Stimulated activated naive CD8-positive, alpha-beta T cell treated with anti-CD3 and anti-CD28 coated beads, Interleukin-15, Interleukin-2, amounts not matched to agents 100 ng/mL and 50 ng/mL, for 24 hours (primary cell): ENCODE results near the gene KRT15.

ENCODE experiments used
- H3K27ac Mint-ChIP-seq: one replicate; pipeline ENCODE4 v1.8.0; 2021; ENCODE audit warnings: mild to moderate bottlenecking, mixed read lengths
- H3K27me3 Mint-ChIP-seq: one replicate; pipeline ENCODE4 v1.8.0; 2021; ENCODE audit warnings: mixed read lengths
- H3K36me3 Mint-ChIP-seq: one replicate; pipeline ENCODE4 v1.8.0; 2021; ENCODE audit warnings: low read depth, mixed read lengths
- H3K4me1 Mint-ChIP-seq: one replicate; pipeline ENCODE4 v1.8.0; 2021; ENCODE audit warnings: low read depth, mixed read lengths
- H3K4me3 Mint-ChIP-seq: one replicate; pipeline ENCODE4 v1.8.0; 2021; ENCODE audit warnings: mild to moderate bottlenecking, mixed read lengths
- H3K9me3 Mint-ChIP-seq: one replicate; pipeline ENCODE4 v1.8.0; 2021; ENCODE audit warnings: mixed read lengths

Gene KRT15

DNA sequence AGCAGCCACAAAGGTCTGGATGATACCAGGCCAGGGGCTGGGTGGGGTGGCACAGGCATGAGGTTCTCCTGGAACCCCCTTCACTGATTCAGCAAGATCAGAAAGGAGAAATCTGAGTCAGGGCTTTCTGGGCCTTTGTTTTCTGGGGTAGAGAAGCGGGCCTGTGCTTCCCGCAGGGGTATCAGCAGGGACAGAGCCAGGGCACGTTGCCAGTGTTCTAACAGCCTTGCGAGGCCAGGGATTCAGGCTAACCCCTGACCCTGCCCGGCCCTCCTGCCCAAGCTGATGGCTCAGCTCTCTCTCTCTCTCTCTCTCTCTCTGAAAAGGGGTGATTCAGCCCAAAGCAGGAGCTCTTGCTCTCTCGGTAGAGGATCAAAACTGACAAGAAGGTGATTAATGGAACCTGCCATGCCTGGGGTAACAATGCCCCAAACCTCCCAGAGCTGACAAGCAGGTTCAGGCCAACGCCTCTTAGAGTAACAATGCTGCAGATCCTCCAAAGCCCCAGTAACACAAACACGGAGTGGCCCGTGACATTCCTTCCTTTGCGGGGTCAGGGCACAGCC is 11.3 kb downstream of the KRT15 start:
- Mint-ChIP-seq H3K27ac (no peak overlapping the region), H3K4me1 (no peaks in the 10 kb centered on the region), H3K36me3 (no peaks in the 10 kb centered on the region), H3K9me3 (no peaks in the 10 kb centered on the region), H3K4me3 (no peak overlapping the region), H3K27me3 (no peaks in the 10 kb centered on the region)

GRCh38 chr17:41505809-41506767 is 12.6 kb downstream of the KRT15 start:
- Mint-ChIP-seq H3K36me3 (no peaks in the 10 kb centered on the region), H3K4me3 (no peak overlapping the region), H3K9me3 (no peaks in the 10 kb centered on the region), H3K27me3 (no peaks in the 10 kb centered on the region), H3K4me1 (no peaks in the 10 kb centered on the region), H3K27ac (no peak overlapping the region)

DNA sequence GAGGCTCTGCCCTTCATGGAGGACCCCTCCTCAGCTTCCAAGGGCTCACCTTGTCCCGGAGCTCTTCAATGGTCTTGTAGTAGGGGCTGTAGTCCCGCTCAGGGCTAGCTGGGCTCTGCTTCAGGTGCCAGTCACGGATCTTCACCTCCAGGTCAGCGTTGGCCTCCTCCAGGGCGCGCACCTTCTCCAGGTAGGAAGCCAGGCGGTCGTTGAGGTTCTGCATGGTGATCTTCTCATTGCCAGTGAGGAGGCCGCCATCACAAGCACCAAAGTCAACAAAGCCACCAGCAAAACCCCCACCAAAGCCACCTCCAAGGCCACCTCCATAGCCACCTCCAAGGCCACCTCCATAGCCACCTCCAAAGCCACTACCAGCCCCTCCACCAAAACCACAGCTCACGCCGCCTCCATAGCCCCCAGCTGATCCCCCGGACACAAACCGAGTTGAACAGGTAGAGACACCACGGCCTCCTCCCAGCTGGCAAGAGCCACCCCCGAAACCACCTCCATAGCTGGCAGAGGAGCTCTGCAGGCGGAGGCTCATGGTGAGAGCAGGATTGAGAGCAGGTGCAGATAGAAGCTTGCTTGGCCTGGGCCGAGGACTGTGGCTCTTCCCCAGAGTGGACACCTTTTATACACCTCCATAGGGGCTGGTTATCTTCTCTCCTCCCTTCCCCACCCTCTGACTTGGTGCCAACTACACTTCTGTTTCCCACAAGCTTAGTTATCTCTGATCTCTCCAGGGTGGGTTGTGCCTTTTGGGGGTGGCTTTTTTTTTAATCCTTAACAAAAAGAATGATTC is 13.5 kb downstream of the KRT15 start, which contains the start of gene KRT13:
Gene KRT13 (minus strand): TSS at position 606 of the 802 bp plus-strand sequence. CDS start 62 bp downstream, at position 544.
- Mint-ChIP-seq H3K4me1 (no peaks in the 10 kb centered on the region), H3K4me3 (no peak within 1 kb of the TSS), H3K27ac (no peak within 1 kb of the TSS), H3K36me3 (no peaks in the 10 kb centered on the region), H3K9me3 (no peaks in the 10 kb centered on the region), H3K27me3 (no peaks in the 10 kb centered on the region)

DNA sequence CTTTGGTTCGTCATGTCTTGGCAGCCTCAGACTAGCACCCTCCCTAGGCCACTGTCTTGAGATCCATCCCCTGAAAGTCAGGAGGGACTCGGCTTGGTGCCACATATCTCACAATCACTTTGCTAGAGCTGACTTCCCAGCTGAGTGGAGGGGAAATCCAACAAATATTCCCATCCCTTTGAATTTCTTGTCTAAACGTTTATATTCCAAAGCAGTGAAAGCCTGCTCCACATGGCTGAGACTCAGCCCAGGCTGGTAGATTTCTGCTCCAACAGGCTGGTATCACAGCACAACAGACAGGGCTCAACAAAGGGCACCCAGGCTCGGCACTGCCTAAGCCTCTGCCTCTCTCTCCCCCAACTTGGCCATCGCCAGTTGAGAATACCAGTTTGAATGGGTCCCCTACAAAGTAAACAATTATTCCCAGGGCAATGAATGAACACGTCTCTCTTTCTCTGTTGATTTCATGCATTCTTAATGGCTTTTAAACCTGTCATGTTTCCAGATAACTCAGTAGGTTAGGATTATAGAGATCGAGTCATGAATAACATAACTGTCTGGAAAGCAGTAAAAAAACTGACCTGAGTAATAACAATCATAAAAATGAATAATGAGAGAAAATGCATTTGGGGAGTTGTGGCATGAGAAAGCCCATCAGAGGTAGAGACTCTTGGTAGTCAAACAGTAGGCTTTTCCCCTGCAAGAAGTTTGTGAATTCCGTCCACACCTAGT is 14.3 kb downstream of the KRT15 start:
- no peak overlapping the region for H3K27ac Mint-ChIP-seq
- H3K4me1 Mint-ChIP-seq = no peaks in the 10 kb centered on the region
- H3K9me3 Mint-ChIP-seq = no peaks in the 10 kb centered on the region
- no peak overlapping the region for H3K4me3 Mint-ChIP-seq
- H3K27me3 Mint-ChIP-seq = no peaks in the 10 kb centered on the region
- H3K36me3 Mint-ChIP-seq = no peaks in the 10 kb centered on the region

- no peaks in the 10 kb centered on the region for H3K36me3 Mint-ChIP-seq
- no peak overlapping the region for H3K27ac Mint-ChIP-seq
- no peaks in the 10 kb centered on the region for H3K4me1 Mint-ChIP-seq
- H3K4me3 Mint-ChIP-seq = no peak overlapping the region
- H3K27me3 Mint-ChIP-seq = no peaks in the 10 kb centered on the region
- H3K9me3 Mint-ChIP-seq = no peaks in the 10 kb centered on the region
These were observed 15.5 kb downstream of the KRT15 start for GRCh38 chr17:41503202-41503601.

GRCh38 chr17:41500131-41500911 is 18.4 kb downstream of the KRT15 start:
- no peak overlapping the region for H3K27ac Mint-ChIP-seq
- no peak overlapping the region for H3K4me3 Mint-ChIP-seq
- H3K4me1 Mint-ChIP-seq = peaks cover 4% of the 10 kb centered on the region
- no peaks in the 10 kb centered on the region for H3K27me3 Mint-ChIP-seq
- H3K9me3 Mint-ChIP-seq = no peaks in the 10 kb centered on the region
- H3K36me3 Mint-ChIP-seq = no peaks in the 10 kb centered on the region

- H3K9me3 Mint-ChIP-seq = no peaks in the 10 kb centered on the region
- H3K36me3 Mint-ChIP-seq = no peaks in the 10 kb centered on the region
- no peak overlapping the region for H3K4me3 Mint-ChIP-seq
- no peak overlapping the region for H3K27ac Mint-ChIP-seq
- peaks cover 4% of the 10 kb centered on the region for H3K4me1 Mint-ChIP-seq
- no peaks in the 10 kb centered on the region for H3K27me3 Mint-ChIP-seq
These were observed 19.0 kb downstream of the KRT15 start for GRCh38 chr17:41499714-41500113.

DNA sequence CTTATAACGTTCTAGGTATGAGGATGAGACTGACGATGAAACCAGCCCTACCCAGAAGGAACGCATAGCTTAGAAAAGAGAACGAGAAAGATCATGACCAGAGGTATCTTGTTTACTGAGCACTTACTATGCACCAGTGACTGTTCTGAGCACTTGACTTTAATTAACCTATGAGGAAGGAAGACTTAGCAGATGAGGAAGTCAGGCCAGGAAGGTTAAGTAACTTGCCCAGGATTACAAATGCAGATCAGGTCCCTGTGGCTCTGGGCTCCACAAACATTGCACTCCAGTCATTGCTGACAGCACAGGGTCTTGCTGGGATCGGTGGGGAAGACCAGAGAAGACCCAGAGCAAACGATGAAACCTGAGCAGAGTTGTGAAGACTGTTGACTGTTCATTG is 20.4 kb downstream of the KRT15 start:
- no peak overlapping the region for H3K4me3 Mint-ChIP-seq
- no peak overlapping the region for H3K27ac Mint-ChIP-seq
- no peaks in the 10 kb centered on the region for H3K36me3 Mint-ChIP-seq
- H3K4me1 Mint-ChIP-seq = peaks cover 4% of the 10 kb centered on the region
- no peaks in the 10 kb centered on the region for H3K27me3 Mint-ChIP-seq
- no peaks in the 10 kb centered on the region for H3K9me3 Mint-ChIP-seq

DNA sequence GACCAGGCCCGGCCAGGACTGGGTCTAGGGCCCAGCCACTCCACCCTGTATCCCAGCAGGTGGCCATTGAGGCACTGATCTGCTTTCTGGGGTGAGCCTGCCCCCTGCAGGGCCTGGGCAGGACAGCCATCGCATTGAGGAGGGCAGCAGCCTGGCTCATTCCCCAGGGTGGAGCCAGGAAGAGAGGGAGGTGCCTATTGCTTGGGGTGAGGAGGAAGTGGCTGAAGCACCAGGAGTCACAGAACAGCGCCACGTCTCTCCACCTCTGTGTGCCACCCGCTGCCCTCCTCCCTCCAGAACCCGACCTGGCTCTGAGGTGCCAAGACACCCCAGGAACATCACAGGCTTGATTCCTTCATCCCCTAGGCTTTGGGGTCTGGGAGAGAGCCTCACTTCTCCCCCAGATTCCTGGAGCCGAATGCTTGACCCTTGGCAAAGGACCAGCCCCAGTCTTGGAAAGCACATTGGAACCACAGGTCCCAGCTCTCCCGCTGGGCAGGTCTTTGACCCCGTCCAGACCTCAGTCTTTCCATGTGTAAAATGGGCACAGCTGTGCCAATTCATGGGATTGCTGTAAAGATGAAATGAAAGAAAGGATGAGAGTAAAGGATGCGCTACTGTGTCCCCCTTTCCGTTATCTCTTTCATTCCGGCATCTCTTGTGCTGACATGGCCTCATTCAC is 21.7 kb downstream of the KRT15 start:
- no peaks in the 10 kb centered on the region for H3K9me3 Mint-ChIP-seq
- no peak overlapping the region for H3K4me3 Mint-ChIP-seq
- H3K27me3 Mint-ChIP-seq = no peaks in the 10 kb centered on the region
- no peaks in the 10 kb centered on the region for H3K36me3 Mint-ChIP-seq
- H3K27ac Mint-ChIP-seq = no peak overlapping the region
- H3K4me1 Mint-ChIP-seq = peaks cover 4% of the 10 kb centered on the region

DNA sequence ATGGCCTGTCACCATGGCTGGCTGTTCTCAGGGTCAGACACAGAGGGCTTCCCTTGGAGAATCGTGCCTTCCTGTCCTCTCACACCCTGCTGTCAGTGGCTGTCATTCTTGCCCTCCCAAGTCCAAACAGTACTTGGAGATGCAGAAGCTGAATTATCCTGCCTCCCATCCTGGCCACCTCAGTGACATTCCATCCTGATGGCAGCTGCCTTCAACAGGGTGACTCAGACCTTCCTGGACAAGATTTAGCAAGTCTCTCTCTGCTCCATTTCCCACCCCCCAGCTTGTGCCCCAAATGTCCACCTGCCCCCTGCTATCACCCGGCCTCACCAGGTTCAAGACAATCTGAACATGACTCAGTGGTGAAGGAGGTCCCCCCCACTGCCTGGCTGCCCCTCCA is 24.2 kb downstream of the KRT15 start:
- Mint-ChIP-seq H3K4me3 (no peak overlapping the region), H3K9me3 (no peaks in the 10 kb centered on the region), H3K4me1 (peaks cover 4% of the 10 kb centered on the region), H3K36me3 (no peaks in the 10 kb centered on the region), H3K27me3 (no peaks in the 10 kb centered on the region), H3K27ac (no peak overlapping the region)

DNA sequence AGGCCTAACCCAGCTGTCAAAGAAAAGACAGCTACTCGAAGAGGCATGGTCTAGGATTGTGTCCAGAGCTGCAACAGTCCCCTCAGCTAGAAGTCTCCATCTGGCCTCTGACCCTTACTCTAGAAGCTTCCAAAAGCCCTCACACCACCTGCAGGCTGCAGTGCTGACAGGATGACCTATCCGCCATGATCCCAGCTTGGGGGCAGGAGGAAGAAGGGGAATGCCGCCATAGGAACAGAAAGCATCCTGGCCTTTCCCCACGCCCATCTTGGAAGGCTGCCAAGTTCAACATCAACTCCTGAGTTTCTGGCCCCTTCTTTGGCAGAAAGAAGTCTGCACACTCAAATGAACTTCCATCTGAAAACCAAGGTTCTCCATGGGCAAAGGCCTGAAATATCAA is 25.9 kb downstream of the KRT15 start:
- no peaks in the 10 kb centered on the region for H3K36me3 Mint-ChIP-seq
- H3K9me3 Mint-ChIP-seq = no peaks in the 10 kb centered on the region
- H3K27ac Mint-ChIP-seq = no peak overlapping the region
- no peaks in the 10 kb centered on the region for H3K27me3 Mint-ChIP-seq
- no peak overlapping the region for H3K4me3 Mint-ChIP-seq
- H3K4me1 Mint-ChIP-seq = peaks cover 4% of the 10 kb centered on the region

DNA sequence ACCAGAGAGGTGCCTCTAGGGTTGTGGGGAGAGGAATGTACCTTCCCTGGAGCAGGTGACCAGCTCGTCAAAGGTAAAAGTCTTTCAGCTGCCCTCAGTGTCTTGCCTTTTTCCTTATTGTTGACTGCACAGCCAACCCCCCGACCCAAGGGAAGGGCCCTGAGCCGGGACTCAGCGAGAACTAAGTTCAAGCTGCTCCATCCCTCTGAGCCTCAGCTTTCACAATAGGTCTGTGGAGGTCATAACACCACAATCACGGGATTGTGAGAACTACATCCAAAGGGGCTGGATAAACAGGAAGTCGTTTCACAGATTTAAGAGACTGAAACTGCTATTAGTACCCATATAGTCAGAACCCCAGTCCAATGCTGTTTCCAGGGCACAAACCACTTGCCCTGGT is 26.3 kb downstream of the KRT15 start:
- Mint-ChIP-seq H3K27me3 (no peaks in the 10 kb centered on the region), H3K9me3 (no peaks in the 10 kb centered on the region), H3K4me3 (no peak overlapping the region), H3K27ac (no peak overlapping the region), H3K4me1 (peaks cover 4% of the 10 kb centered on the region), H3K36me3 (no peaks in the 10 kb centered on the region)

DNA sequence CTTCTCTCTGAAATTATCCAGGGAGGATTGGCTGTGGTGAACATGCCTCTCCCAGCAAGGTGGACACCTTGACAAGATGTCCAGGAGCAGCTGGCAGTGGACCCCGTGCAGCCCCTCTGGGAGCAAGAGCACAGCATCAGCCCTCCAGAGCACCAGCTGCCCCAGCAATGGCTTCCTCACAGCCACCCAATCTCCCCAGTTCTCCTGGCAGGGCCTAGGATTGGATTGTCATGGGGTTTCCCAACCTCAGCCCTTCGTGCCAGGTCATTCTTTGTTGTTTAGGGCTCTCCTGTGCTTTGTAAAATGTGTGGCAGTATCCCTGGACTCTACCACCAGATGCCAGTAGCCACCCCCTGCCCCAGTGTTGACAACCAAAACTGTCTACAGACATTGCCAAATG is 27.2 kb downstream of the KRT15 start:
- H3K36me3 Mint-ChIP-seq = no peaks in the 10 kb centered on the region
- no peak overlapping the region for H3K27ac Mint-ChIP-seq
- no peaks in the 10 kb centered on the region for H3K9me3 Mint-ChIP-seq
- no peaks in the 10 kb centered on the region for H3K4me1 Mint-ChIP-seq
- no peaks in the 10 kb centered on the region for H3K27me3 Mint-ChIP-seq
- no peak overlapping the region for H3K4me3 Mint-ChIP-seq
